Measurements from ENCODE around the gene CYGB. TPM values are rescaled to one million over a fixed set of nuclear protein-coding genes. Genes with fewer than 3 reads are reported as not detected.

Gene CYGB
- total RNA-seq, 2 experiments from 2014 or later, result 0.44 to 0.57 TPM

DNA sequence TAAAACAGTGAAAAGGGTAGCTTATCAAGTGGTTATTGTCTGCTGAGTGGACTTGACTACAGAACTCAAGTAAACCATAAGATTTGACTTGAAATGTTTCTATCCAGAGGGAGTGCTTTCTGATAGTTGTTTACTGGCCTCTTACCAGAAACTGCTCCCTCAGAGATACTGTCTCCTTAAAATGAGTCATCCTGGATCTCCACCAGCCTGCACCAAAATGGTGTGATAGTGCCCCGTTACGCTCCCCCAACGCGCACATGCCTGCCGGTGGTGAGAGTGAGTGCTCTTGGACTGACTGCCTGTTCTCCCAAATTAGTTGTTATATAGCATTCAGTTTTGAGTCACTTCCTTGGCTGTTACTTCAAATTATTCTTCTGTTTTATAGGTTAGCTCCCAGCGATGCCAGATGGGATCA, 25.2 kb upstream of the CYGB start:
- H3K4me2 ChIP-seq (ENCODE audit: low read length), result no peak overlapping the region
- intact Hi-C loops (cut with micrococcal nuclease; ENCODE audit: unreplicated experiment), result no loop called here
- CTCF ChIA-PET (ENCODE audit: unreplicated experiment), result interaction anchor here (0.6 kb wide), 1 partner anchor 521 kb away, joined by 4 read pairs; no protein-coding TSS in a partner anchor
- H4K20me1 ChIP-seq (ENCODE audit: insufficient read depth, low read length), result peaks cover 45% of the 10 kb centered on the region
- peaks cover 92% of the 10 kb centered on the region for H3K36me3 ChIP-seq (ENCODE audit: insufficient read depth, low read length)
- TF ChIP-seq EZH2phosphoT487 (IDR thresholded peaks at IDR 0.05; ENCODE audit: borderline replicate concordance, low read depth, low read length), result no peak
- TF ChIP-seq, protein P1, sequence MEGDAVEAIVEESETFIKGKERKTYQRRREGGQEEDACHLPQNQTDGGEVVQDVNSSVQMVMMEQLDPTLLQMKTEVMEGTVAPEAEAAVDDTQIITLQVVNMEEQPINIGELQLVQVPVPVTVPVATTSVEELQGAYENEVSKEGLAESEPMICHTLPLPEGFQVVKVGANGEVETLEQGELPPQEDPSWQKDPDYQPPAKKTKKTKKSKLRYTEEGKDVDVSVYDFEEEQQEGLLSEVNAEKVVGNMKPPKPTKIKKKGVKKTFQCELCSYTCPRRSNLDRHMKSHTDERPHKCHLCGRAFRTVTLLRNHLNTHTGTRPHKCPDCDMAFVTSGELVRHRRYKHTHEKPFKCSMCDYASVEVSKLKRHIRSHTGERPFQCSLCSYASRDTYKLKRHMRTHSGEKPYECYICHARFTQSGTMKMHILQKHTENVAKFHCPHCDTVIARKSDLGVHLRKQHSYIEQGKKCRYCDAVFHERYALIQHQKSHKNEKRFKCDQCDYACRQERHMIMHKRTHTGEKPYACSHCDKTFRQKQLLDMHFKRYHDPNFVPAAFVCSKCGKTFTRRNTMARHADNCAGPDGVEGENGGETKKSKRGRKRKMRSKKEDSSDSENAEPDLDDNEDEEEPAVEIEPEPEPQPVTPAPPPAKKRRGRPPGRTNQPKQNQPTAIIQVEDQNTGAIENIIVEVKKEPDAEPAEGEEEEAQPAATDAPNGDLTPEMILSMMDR (conservative IDR thresholded peaks at IDR 0.05; ENCODE audit: low read length), result no peak
- no peaks in the 10 kb centered on the region for H3K9me2 ChIP-seq (ENCODE audit: insufficient read depth, low read length)
- no peak overlapping the region for H3K4me3 ChIP-seq (ENCODE audit: low read depth, low read length, poor library complexity, severe bottlenecking)
- DNase-seq (ENCODE audit: low spot score), result no peak
- POLR2A ChIA-PET, result interaction anchor here (0.6 kb wide), 2 partner anchors 198 to 232 kb away, joined by 3 to 7 read pairs; no protein-coding TSS in a partner anchor
- peaks cover 60% of the 10 kb centered on the region for H3K4me1 ChIP-seq (ENCODE audit: insufficient read depth, low read length, poor library complexity, severe bottlenecking)
- H3K9me3 ChIP-seq (ENCODE audit: low read length), result no peaks in the 10 kb centered on the region
- peaks cover 51% of the 10 kb centered on the region for H3K79me2 ChIP-seq (ENCODE audit: insufficient read depth, low read depth, low read length)
- no peak overlapping the region for H3K27ac ChIP-seq (ENCODE audit: low read depth, low read length, poor library complexity, severe bottlenecking)
- BruUV-seq (replicated peaks), result no TSS peak
- H2AFZ ChIP-seq (ENCODE audit: low read length), result no peak overlapping the region

GRCh38 chr17:76561799-76562268, 24.3 kb upstream of the CYGB start:
- Histone ChIP-seq H4K20me1 (ENCODE audit: insufficient read depth, low read length) (peaks cover 45% of the 10 kb centered on the region), H3K36me3 (ENCODE audit: insufficient read depth, low read length) (peaks cover 84% of the 10 kb centered on the region), H3K9me3 (ENCODE audit: low read length) (no peaks in the 10 kb centered on the region), H3K9me2 (ENCODE audit: insufficient read depth, low read length) (no peaks in the 10 kb centered on the region), H3K4me2 (ENCODE audit: low read length) (peak overlapping the region; percentile 84), H3K27ac (ENCODE audit: low read depth, low read length, poor library complexity, severe bottlenecking) (no peak overlapping the region), H2AFZ (ENCODE audit: low read length) (no peak overlapping the region), H3K4me3 (ENCODE audit: low read depth, low read length, poor library complexity, severe bottlenecking) (peak overlapping the region; percentile 77), H3K4me1 (ENCODE audit: insufficient read depth, low read length, poor library complexity, severe bottlenecking) (peaks cover 54% of the 10 kb centered on the region), H3K79me2 (ENCODE audit: insufficient read depth, low read depth, low read length) (peaks cover 57% of the 10 kb centered on the region)
- intact Hi-C loops (cut with micrococcal nuclease; ENCODE audit: unreplicated experiment), result no loop called here
- no peak for DNase-seq (ENCODE audit: low spot score)
- ChIA-PET CTCF (ENCODE audit: unreplicated experiment) (interaction anchor here (0.6 kb wide), 1 partner anchor 522 kb away, joined by 4 read pairs; no protein-coding TSS in a partner anchor), POLR2A (interaction anchor here (0.8 kb wide), 1 partner anchor 584 kb away, joined by 5 read pairs; no protein-coding TSS in a partner anchor)
- no TSS peak for BruUV-seq (replicated peaks)
- TF ChIP-seq, protein P1 (conservative IDR thresholded peaks at IDR 0.05; ENCODE audit: low read length), result no peak
- no peak for TF ChIP-seq EZH2phosphoT487 (IDR thresholded peaks at IDR 0.05; ENCODE audit: borderline replicate concordance, low read depth, low read length)

GRCh38 chr17:76561332-76561731, 23.8 kb upstream of the CYGB start:
- DNase-seq (ENCODE audit: low spot score), result peak; percentile 28
- Histone ChIP-seq H3K4me2 (ENCODE audit: low read length) (peak overlapping the region; percentile 84), H3K9me2 (ENCODE audit: insufficient read depth, low read length) (no peaks in the 10 kb centered on the region), H3K27ac (ENCODE audit: low read depth, low read length, poor library complexity, severe bottlenecking) (peak overlapping the region; percentile 28), H3K9me3 (ENCODE audit: low read length) (no peaks in the 10 kb centered on the region), H3K4me1 (ENCODE audit: insufficient read depth, low read length, poor library complexity, severe bottlenecking) (peaks cover 54% of the 10 kb centered on the region), H2AFZ (ENCODE audit: low read length) (no peak overlapping the region), H3K36me3 (ENCODE audit: insufficient read depth, low read length) (peaks cover 79% of the 10 kb centered on the region), H4K20me1 (ENCODE audit: insufficient read depth, low read length) (peaks cover 45% of the 10 kb centered on the region), H3K4me3 (ENCODE audit: low read depth, low read length, poor library complexity, severe bottlenecking) (peak overlapping the region; percentile 77), H3K79me2 (ENCODE audit: insufficient read depth, low read depth, low read length) (peaks cover 62% of the 10 kb centered on the region)
- BruUV-seq (replicated peaks), result no TSS peak
- intact Hi-C loops (cut with micrococcal nuclease; ENCODE audit: unreplicated experiment), result no loop called here
- CTCF ChIA-PET (ENCODE audit: unreplicated experiment), result no interaction called here
- TF ChIP-seq, protein P1 (conservative IDR thresholded peaks at IDR 0.05; ENCODE audit: low read length), result no peak
- no peak for TF ChIP-seq EZH2phosphoT487 (IDR thresholded peaks at IDR 0.05; ENCODE audit: borderline replicate concordance, low read depth, low read length)
- POLR2A ChIA-PET, result interaction anchor here (0.8 kb wide), 1 partner anchor 584 kb away, joined by 5 read pairs; no protein-coding TSS in a partner anchor
